Measurements from ENCODE around the gene ZNF423. TPM values are rescaled to one million over a fixed set of nuclear protein-coding genes. Genes with fewer than 3 reads are reported as not detected.

ZNF423 gene
- total RNA-seq, 4 donors from 2014 or later, result 6.6 to 22.9 (median 8.6) TPM

GRCh38 chr16:49491106-49491670 is 364.7 kb downstream of the ZNF423 start:
- ATAC-seq (ENCODE audit: low FRiP score) (no peak), DNase-seq (ENCODE audit: low spot score) (no peak)
- TF ChIP-seq CTCF (IDR thresholded peaks at IDR 0.05), result no peak

GRCh38 chr16:49490321-49490705 is 365.6 kb downstream of the ZNF423 start:
- no peak for ATAC-seq (ENCODE audit: low FRiP score)
- DNase-seq (ENCODE audit: low spot score), result no peak
- no peak for TF ChIP-seq CTCF (IDR thresholded peaks at IDR 0.05)

- DNase-seq (ENCODE audit: low spot score) (no peak), ATAC-seq (ENCODE audit: low FRiP score) (no peak)
- no peak for TF ChIP-seq CTCF (IDR thresholded peaks at IDR 0.05)
Observed at GRCh38 chr16:49489686-49490320, 366.1 kb downstream of the ZNF423 start.

GRCh38 chr16:49488740-49489525 is 367.0 kb downstream of the ZNF423 start:
- ATAC-seq (ENCODE audit: low FRiP score) (no peak), DNase-seq (ENCODE audit: low spot score) (no peak)
- no peak for TF ChIP-seq CTCF (IDR thresholded peaks at IDR 0.05)

GRCh38 chr16:49488336-49488735 is 367.6 kb downstream of the ZNF423 start:
- no peak for TF ChIP-seq CTCF (IDR thresholded peaks at IDR 0.05)
- ATAC-seq (ENCODE audit: low FRiP score) (no peak), DNase-seq (ENCODE audit: low spot score) (no peak)

GRCh38 chr16:49487746-49488145 is 368.2 kb downstream of the ZNF423 start:
- ATAC-seq (ENCODE audit: low FRiP score), result no peak
- DNase-seq (ENCODE audit: low spot score), result no peak
- TF ChIP-seq CTCF (IDR thresholded peaks at IDR 0.05), result no peak
